ENCODE data around the gene NEIL1. TPM values are rescaled to one million over a fixed set of nuclear protein-coding genes. Genes with fewer than 3 reads are reported as not detected.
"Not testable (repeated sequence)": the region's sequence is repeated elsewhere in the genome, so short reads cannot be mapped to it uniquely, and the experiment has no call there.

NEIL1 gene
- total RNA-seq, 1 donor from 2014 or later = 34.0 TPM

- Mint-ChIP-seq H3K4me1 (ENCODE audit: unreplicated experiment) (peaks cover 19% of the 10 kb centered on the region), H3K4me3 (ENCODE audit: unreplicated experiment) (no peak overlapping the region), H3K27ac (ENCODE audit: unreplicated experiment) (no peak overlapping the region), H3K9me3 (ENCODE audit: unreplicated experiment) (no peaks in the 10 kb centered on the region), H3K27me3 (ENCODE audit: unreplicated experiment) (no peaks in the 10 kb centered on the region), H3K36me3 (ENCODE audit: unreplicated experiment) (peaks cover 35% of the 10 kb centered on the region)
- no peak for TF ChIP-seq CTCF (IDR thresholded peaks at IDR 0.05)
- DNase-seq (ENCODE audit: extremely low spot score, unreplicated experiment) = no peak
These were observed 25.3 kb downstream of the NEIL1 start for GRCh38 chr15:75371901-75372688.

- H3K36me3 Mint-ChIP-seq (ENCODE audit: unreplicated experiment) = peaks cover 66% of the 10 kb centered on the region
- H3K4me1 Mint-ChIP-seq (ENCODE audit: unreplicated experiment) = no peaks in the 10 kb centered on the region
- no peak overlapping the region for H3K4me3 Mint-ChIP-seq (ENCODE audit: unreplicated experiment)
- H3K27me3 Mint-ChIP-seq (ENCODE audit: unreplicated experiment) = no peaks in the 10 kb centered on the region
- no peak for TF ChIP-seq CTCF (IDR thresholded peaks at IDR 0.05)
- DNase-seq (ENCODE audit: extremely low spot score, unreplicated experiment) = no peak
- H3K9me3 Mint-ChIP-seq (ENCODE audit: unreplicated experiment) = no peaks in the 10 kb centered on the region
- H3K27ac Mint-ChIP-seq (ENCODE audit: unreplicated experiment) = no peak overlapping the region
These were observed 33.9 kb downstream of the NEIL1 start for GRCh38 chr15:75380773-75381172.

- H3K9me3 Mint-ChIP-seq (ENCODE audit: unreplicated experiment); H3K27me3 Mint-ChIP-seq (ENCODE audit: unreplicated experiment); H3K4me1 Mint-ChIP-seq (ENCODE audit: unreplicated experiment); H3K4me3 Mint-ChIP-seq (ENCODE audit: unreplicated experiment); H3K27ac Mint-ChIP-seq (ENCODE audit: unreplicated experiment); DNase-seq (ENCODE audit: extremely low spot score, unreplicated experiment): not testable (repeated sequence)
- H3K36me3 Mint-ChIP-seq (ENCODE audit: unreplicated experiment) = peaks cover 54% of the 10 kb centered on the region
These were observed 37.1 kb downstream of the NEIL1 start for GRCh38 chr15:75383986-75384385.

GRCh38 chr15:75389791-75390382 is 43.0 kb downstream of the NEIL1 start:
- Mint-ChIP-seq H3K36me3 (ENCODE audit: unreplicated experiment) (peaks cover 51% of the 10 kb centered on the region), H3K27ac (ENCODE audit: unreplicated experiment) (no peak overlapping the region), H3K27me3 (ENCODE audit: unreplicated experiment) (no peaks in the 10 kb centered on the region), H3K9me3 (ENCODE audit: unreplicated experiment) (no peaks in the 10 kb centered on the region), H3K4me3 (ENCODE audit: unreplicated experiment) (no peak overlapping the region), H3K4me1 (ENCODE audit: unreplicated experiment) (no peaks in the 10 kb centered on the region)
- no peak for DNase-seq (ENCODE audit: extremely low spot score, unreplicated experiment)
- no peak for TF ChIP-seq CTCF (IDR thresholded peaks at IDR 0.05)

GRCh38 chr15:75397494-75397893 is 50.7 kb downstream of the NEIL1 start:
- no peak for DNase-seq (ENCODE audit: extremely low spot score, unreplicated experiment)
- no peak overlapping the region for H3K4me3 Mint-ChIP-seq (ENCODE audit: unreplicated experiment)
- peaks cover 45% of the 10 kb centered on the region for H3K36me3 Mint-ChIP-seq (ENCODE audit: unreplicated experiment)
- H3K4me1 Mint-ChIP-seq (ENCODE audit: unreplicated experiment) = no peaks in the 10 kb centered on the region
- no peaks in the 10 kb centered on the region for H3K27me3 Mint-ChIP-seq (ENCODE audit: unreplicated experiment)
- H3K9me3 Mint-ChIP-seq (ENCODE audit: unreplicated experiment) = no peaks in the 10 kb centered on the region
- TF ChIP-seq CTCF (IDR thresholded peaks at IDR 0.05) = no peak
- H3K27ac Mint-ChIP-seq (ENCODE audit: unreplicated experiment) = no peak overlapping the region

Data from osteocyte (in vitro differentiated cells).